Gastrocnemius medialis (tissue), 4 donors: ENCODE results near the gene CCDC92B.

ENCODE experiments used
- POLR2A ChIP-seq, 2 donors: fragments of 450-650 bp; IDR thresholded peaks; one replicate each; pipeline ENCODE4 v1.6.1; 2017; ENCODE audit warnings: antibody characterized with exemption in 2 of 2, mild to moderate bottlenecking in 2 of 2, moderate library complexity in 2 of 2
- TF ChIP-seq, protein P1 (sequence below), 5 experiments: fragments of 450-650 bp in 3 of 5; fragments of 200-600 bp in 2 of 5; sonication (generic) in 2 of 5; IDR thresholded peaks in 4 of 5; conservative IDR thresholded peaks in 1 of 5; 1 replicate in 4 of 5; 2 replicates in 1 of 5; pipeline ENCODE4 v1.5.1; 2016 to 2019; ENCODE audit warnings: antibody characterized with exemption in 5 of 5, mild to moderate bottlenecking in 3 of 5, moderate library complexity in 3 of 5

DNA sequence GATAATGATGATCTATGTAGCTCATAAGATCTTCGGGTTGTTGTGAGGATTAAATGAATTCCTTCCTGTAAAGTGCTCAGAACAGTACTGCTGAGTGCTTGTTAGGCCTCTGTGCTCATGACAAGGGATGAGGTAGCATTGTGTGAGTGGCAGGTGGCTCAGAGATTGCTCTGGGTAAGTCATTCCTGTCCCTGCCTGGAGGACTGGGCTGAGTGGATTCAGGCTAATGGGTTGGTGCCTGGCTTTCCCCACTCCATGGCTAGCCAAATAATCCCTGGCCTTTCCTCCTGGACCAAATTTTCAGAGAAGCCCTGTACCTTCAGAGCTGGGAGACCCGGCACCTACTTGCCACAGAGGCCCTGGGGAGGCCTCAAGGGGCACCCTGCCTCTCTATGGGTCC lies 1.3 kb upstream of the CCDC92B start:
- TF ChIP-seq, protein P1, sequence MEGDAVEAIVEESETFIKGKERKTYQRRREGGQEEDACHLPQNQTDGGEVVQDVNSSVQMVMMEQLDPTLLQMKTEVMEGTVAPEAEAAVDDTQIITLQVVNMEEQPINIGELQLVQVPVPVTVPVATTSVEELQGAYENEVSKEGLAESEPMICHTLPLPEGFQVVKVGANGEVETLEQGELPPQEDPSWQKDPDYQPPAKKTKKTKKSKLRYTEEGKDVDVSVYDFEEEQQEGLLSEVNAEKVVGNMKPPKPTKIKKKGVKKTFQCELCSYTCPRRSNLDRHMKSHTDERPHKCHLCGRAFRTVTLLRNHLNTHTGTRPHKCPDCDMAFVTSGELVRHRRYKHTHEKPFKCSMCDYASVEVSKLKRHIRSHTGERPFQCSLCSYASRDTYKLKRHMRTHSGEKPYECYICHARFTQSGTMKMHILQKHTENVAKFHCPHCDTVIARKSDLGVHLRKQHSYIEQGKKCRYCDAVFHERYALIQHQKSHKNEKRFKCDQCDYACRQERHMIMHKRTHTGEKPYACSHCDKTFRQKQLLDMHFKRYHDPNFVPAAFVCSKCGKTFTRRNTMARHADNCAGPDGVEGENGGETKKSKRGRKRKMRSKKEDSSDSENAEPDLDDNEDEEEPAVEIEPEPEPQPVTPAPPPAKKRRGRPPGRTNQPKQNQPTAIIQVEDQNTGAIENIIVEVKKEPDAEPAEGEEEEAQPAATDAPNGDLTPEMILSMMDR (IDR thresholded peaks at IDR 0.05 in 4 of 5, conservative IDR thresholded peaks at IDR 0.05 in 1 of 5): no peak
- no peak for TF ChIP-seq POLR2A (IDR thresholded peaks at IDR 0.05)
